ENCODE measurements around the gene EIF2B2.
A peak's percentile ranks its signal among the peaks of the same experiment; 100 is the strongest.
"Not testable (repeated sequence)": the region's sequence is repeated elsewhere in the genome, so short reads cannot be mapped to it uniquely, and the experiment has no call there.

Gene EIF2B2

GRCh38 chr14:74980731-74981461 is 21.8 kb upstream of the EIF2B2 start:
- Histone ChIP-seq H3K9me3 (ENCODE audit: control insufficient read depth, low read length) (no peaks in the 10 kb centered on the region), H3K36me3 (ENCODE audit: control insufficient read depth, insufficient read depth, low read length) (no peaks in the 10 kb centered on the region), H3K4me3 (ENCODE audit: extremely low read depth, insufficient read depth, low read length, poor library complexity, severe bottlenecking) (no peak overlapping the region), H3K4me1 (ENCODE audit: control insufficient read depth, insufficient read depth, low read length, poor library complexity, severe bottlenecking) (peaks cover 49% of the 10 kb centered on the region), H3K27ac (ENCODE audit: low read depth, low read length, severe bottlenecking) (peak overlapping the region; percentile 73)
- 35 to 50% methylated on average over 25 to 35 of the region's 35 CpGs for WGBS, 2 experiments (ENCODE audit: insufficient coverage in 2 of 2)

DNA sequence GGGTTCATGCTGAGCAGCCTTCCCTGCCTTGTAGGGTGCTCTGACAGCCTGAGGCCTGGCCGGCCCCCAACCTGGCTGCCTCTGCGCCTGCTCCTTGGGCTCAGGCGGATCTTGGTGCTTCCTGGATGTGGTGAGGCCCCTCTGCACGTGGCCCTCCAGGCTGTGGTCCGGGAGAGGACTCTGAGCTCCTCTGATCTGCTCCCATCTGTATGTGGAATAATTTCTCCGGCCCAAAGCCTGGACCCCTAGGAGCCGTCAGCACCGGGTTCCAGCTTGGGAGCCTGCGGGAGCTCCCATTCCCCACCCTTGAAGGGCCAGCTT is 21.3 kb upstream of the EIF2B2 start:
- Histone ChIP-seq H3K4me3 (ENCODE audit: extremely low read depth, insufficient read depth, low read length, poor library complexity, severe bottlenecking) (no peak overlapping the region), H3K36me3 (ENCODE audit: control insufficient read depth, insufficient read depth, low read length) (no peaks in the 10 kb centered on the region), H3K9me3 (ENCODE audit: control insufficient read depth, low read length) (no peaks in the 10 kb centered on the region), H3K4me1 (ENCODE audit: control insufficient read depth, insufficient read depth, low read length, poor library complexity, severe bottlenecking) (peaks cover 49% of the 10 kb centered on the region), H3K27ac (ENCODE audit: low read depth, low read length, severe bottlenecking) (peak overlapping the region; percentile 73)
- WGBS, 2 experiments (ENCODE audit: insufficient coverage in 2 of 2) = 91 to 92% methylated on average over 8 to 9 of the region's 9 CpGs

GRCh38 chr14:74981833-74982232 is 20.9 kb upstream of the EIF2B2 start:
- Histone ChIP-seq H3K27ac (ENCODE audit: low read depth, low read length, severe bottlenecking) (no peak overlapping the region), H3K4me1 (ENCODE audit: control insufficient read depth, insufficient read depth, low read length, poor library complexity, severe bottlenecking) (peaks cover 49% of the 10 kb centered on the region), H3K9me3 (ENCODE audit: control insufficient read depth, low read length) (no peaks in the 10 kb centered on the region), H3K4me3 (ENCODE audit: extremely low read depth, insufficient read depth, low read length, poor library complexity, severe bottlenecking) (no peak overlapping the region), H3K36me3 (ENCODE audit: control insufficient read depth, insufficient read depth, low read length) (no peaks in the 10 kb centered on the region)
- 97% methylated on average over 5 of the region's 5 CpGs for WGBS, 2 experiments (ENCODE audit: insufficient coverage in 2 of 2)

DNA sequence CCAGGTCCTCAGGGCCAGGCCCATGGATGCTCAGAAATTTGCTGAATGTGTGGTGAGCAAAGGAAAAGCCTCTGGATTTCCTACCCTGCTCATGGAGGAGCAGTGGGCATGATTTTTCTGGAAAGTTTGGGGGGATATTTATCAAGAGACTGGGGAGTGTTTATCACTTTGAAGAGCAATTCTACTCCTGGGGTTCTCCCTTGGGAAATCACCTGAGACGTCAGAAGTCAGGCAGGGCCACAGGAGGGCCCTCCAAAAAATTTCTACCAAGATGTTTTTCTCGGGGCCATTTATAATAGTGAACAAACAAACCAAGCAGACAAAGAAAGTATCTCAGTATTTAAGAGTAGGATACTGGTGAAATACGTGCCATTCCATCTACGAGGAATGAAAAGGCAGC is 20.1 kb upstream of the EIF2B2 start:
- H3K4me3 ChIP-seq (ENCODE audit: extremely low read depth, insufficient read depth, low read length, poor library complexity, severe bottlenecking) = no peak overlapping the region
- no peaks in the 10 kb centered on the region for H3K36me3 ChIP-seq (ENCODE audit: control insufficient read depth, insufficient read depth, low read length)
- no peak overlapping the region for H3K27ac ChIP-seq (ENCODE audit: low read depth, low read length, severe bottlenecking)
- H3K4me1 ChIP-seq (ENCODE audit: control insufficient read depth, insufficient read depth, low read length, poor library complexity, severe bottlenecking) = peaks cover 48% of the 10 kb centered on the region
- H3K9me3 ChIP-seq (ENCODE audit: control insufficient read depth, low read length) = no peaks in the 10 kb centered on the region
- 86 to 96% methylated on average over 3 of the region's 4 CpGs for WGBS, 2 experiments (ENCODE audit: insufficient coverage in 2 of 2)

GRCh38 chr14:74983343-74983742 is 19.4 kb upstream of the EIF2B2 start:
- Histone ChIP-seq H3K9me3 (ENCODE audit: control insufficient read depth, low read length) (no peaks in the 10 kb centered on the region), H3K36me3 (ENCODE audit: control insufficient read depth, insufficient read depth, low read length) (no peaks in the 10 kb centered on the region), H3K4me3 (ENCODE audit: extremely low read depth, insufficient read depth, low read length, poor library complexity, severe bottlenecking) (no peak overlapping the region), H3K4me1 (ENCODE audit: control insufficient read depth, insufficient read depth, low read length, poor library complexity, severe bottlenecking) (peaks cover 52% of the 10 kb centered on the region), H3K27ac (ENCODE audit: low read depth, low read length, severe bottlenecking) (no peak overlapping the region)
- WGBS, 2 experiments (ENCODE audit: insufficient coverage in 2 of 2) = 85 to 93% methylated on average over 1 of the region's 1 CpG

- Histone ChIP-seq H3K9me3 (ENCODE audit: control insufficient read depth, low read length) (no peaks in the 10 kb centered on the region), H3K4me3 (ENCODE audit: extremely low read depth, insufficient read depth, low read length, poor library complexity, severe bottlenecking) (no peak overlapping the region), H3K4me1 (ENCODE audit: control insufficient read depth, insufficient read depth, low read length, poor library complexity, severe bottlenecking) (peaks cover 50% of the 10 kb centered on the region), H3K36me3 (ENCODE audit: control insufficient read depth, insufficient read depth, low read length) (no peaks in the 10 kb centered on the region), H3K27ac (ENCODE audit: low read depth, low read length, severe bottlenecking) (no peak overlapping the region)
- 71% methylated on average over 7 to 9 of the region's 16 CpGs for WGBS, 2 experiments (ENCODE audit: insufficient coverage in 2 of 2)
These were observed 18.3 kb upstream of the EIF2B2 start for GRCh38 chr14:74984236-74985027.

DNA sequence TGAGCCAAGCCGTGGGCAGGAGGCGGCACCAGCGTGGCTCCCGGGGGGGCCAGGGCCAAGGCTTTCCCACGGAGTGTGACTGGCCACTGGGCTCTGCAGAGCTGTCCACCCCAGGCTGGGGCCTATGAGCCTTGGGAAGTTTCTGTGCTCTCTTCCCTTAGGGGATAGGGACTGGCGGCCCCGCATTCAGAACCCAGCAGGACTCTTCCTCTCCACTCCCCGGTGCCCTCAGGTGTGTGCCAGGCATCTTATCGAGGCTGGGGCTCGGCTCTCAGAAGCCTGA is 17.8 kb upstream of the EIF2B2 start:
- H3K4me1 ChIP-seq (ENCODE audit: control insufficient read depth, insufficient read depth, low read length, poor library complexity, severe bottlenecking) = peaks cover 45% of the 10 kb centered on the region
- H3K4me3 ChIP-seq (ENCODE audit: extremely low read depth, insufficient read depth, low read length, poor library complexity, severe bottlenecking) = no peak overlapping the region
- no peak overlapping the region for H3K27ac ChIP-seq (ENCODE audit: low read depth, low read length, severe bottlenecking)
- H3K9me3 ChIP-seq (ENCODE audit: control insufficient read depth, low read length) = no peaks in the 10 kb centered on the region
- 92 to 93% methylated on average over 9 to 10 of the region's 10 CpGs for WGBS, 2 experiments (ENCODE audit: insufficient coverage in 2 of 2)
- H3K36me3 ChIP-seq (ENCODE audit: control insufficient read depth, insufficient read depth, low read length) = no peaks in the 10 kb centered on the region

GRCh38 chr14:74985806-74986205 is 16.9 kb upstream of the EIF2B2 start:
- Histone ChIP-seq H3K36me3 (ENCODE audit: control insufficient read depth, insufficient read depth, low read length) (no peaks in the 10 kb centered on the region), H3K9me3 (ENCODE audit: control insufficient read depth, low read length) (no peaks in the 10 kb centered on the region), H3K27ac (ENCODE audit: low read depth, low read length, severe bottlenecking) (no peak overlapping the region), H3K4me3 (ENCODE audit: extremely low read depth, insufficient read depth, low read length, poor library complexity, severe bottlenecking) (no peak overlapping the region), H3K4me1 (ENCODE audit: control insufficient read depth, insufficient read depth, low read length, poor library complexity, severe bottlenecking) (peaks cover 36% of the 10 kb centered on the region)
- WGBS, 2 experiments (ENCODE audit: insufficient coverage in 2 of 2) = 94 to 98% methylated on average over 4 to 5 of the region's 6 CpGs

DNA sequence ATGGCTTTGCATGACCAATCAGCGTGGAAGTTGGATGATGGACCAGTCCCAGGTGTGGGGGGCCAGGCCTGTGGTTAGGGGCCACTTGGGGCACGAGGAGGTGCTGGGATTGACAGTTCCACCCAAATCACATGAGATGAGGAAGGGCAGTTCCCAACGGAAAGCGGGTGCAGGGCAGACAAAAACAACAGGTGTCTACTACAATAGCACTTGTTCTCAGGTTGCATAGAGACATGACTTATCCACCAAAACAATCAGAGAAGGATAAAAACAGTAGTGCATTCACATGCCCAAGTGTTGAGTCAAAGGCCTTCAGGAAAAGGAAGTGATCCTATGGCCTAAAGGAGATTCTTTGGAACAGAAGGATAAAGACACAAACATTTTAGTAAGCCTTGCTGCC is 14.6 kb upstream of the EIF2B2 start:
- Histone ChIP-seq H3K36me3 (ENCODE audit: control insufficient read depth, insufficient read depth, low read length) (no peaks in the 10 kb centered on the region), H3K27ac (ENCODE audit: low read depth, low read length, severe bottlenecking) (peak overlapping the region; percentile 76), H3K9me3 (ENCODE audit: control insufficient read depth, low read length) (no peaks in the 10 kb centered on the region), H3K4me1 (ENCODE audit: control insufficient read depth, insufficient read depth, low read length, poor library complexity, severe bottlenecking) (peaks cover 24% of the 10 kb centered on the region), H3K4me3 (ENCODE audit: extremely low read depth, insufficient read depth, low read length, poor library complexity, severe bottlenecking) (no peak overlapping the region)
- WGBS, 2 experiments (ENCODE audit: insufficient coverage in 2 of 2) = 82 to 92% methylated on average over 2 to 3 of the region's 4 CpGs

- no peak overlapping the region for H3K4me3 ChIP-seq (ENCODE audit: extremely low read depth, insufficient read depth, low read length, poor library complexity, severe bottlenecking)
- H3K36me3 ChIP-seq (ENCODE audit: control insufficient read depth, insufficient read depth, low read length) = no peaks in the 10 kb centered on the region
- no peak overlapping the region for H3K27ac ChIP-seq (ENCODE audit: low read depth, low read length, severe bottlenecking)
- no CpG with 5 or more reads among the region's 1 CpG for WGBS, 2 experiments (ENCODE audit: insufficient coverage in 2 of 2)
- H3K4me1 ChIP-seq (ENCODE audit: control insufficient read depth, insufficient read depth, low read length, poor library complexity, severe bottlenecking) = peaks cover 24% of the 10 kb centered on the region
- no peaks in the 10 kb centered on the region for H3K9me3 ChIP-seq (ENCODE audit: control insufficient read depth, low read length)
These were observed 13.7 kb upstream of the EIF2B2 start for GRCh38 chr14:74988993-74989392.

- H3K4me1 ChIP-seq (ENCODE audit: control insufficient read depth, insufficient read depth, low read length, poor library complexity, severe bottlenecking); H3K9me3 ChIP-seq (ENCODE audit: control insufficient read depth, low read length); H3K36me3 ChIP-seq (ENCODE audit: control insufficient read depth, insufficient read depth, low read length); H3K27ac ChIP-seq (ENCODE audit: low read depth, low read length, severe bottlenecking); H3K4me3 ChIP-seq (ENCODE audit: extremely low read depth, insufficient read depth, low read length, poor library complexity, severe bottlenecking): not testable (repeated sequence)
- 99% methylated on average over 14 to 16 of the region's 28 CpGs for WGBS, 2 experiments (ENCODE audit: insufficient coverage in 2 of 2)
These were observed 8.5 kb upstream of the EIF2B2 start for GRCh38 chr14:74994182-74994581.
